SU-DHL-6 (cell line): ENCODE results near the gene NUDT13.

Experiments
- EZH2phosphoT487 ChIP-seq: fragments of 200-600 bp; sonication (generic), shearing (Covaris generic); conservative IDR thresholded peaks from 2 replicates; pipeline ENCODE4 v1.6.1; 2018; ENCODE audit warnings: mild to moderate bottlenecking, antibody characterized with exemption, low read length, moderate library complexity, mixed read lengths
- TF ChIP-seq, protein P1 (sequence below): fragments of 200-600 bp; sonication (generic); IDR thresholded peaks from one replicate; pipeline ENCODE4 v1.5.1; 2017; ENCODE audit warnings: antibody characterized with exemption, mild to moderate bottlenecking, low read length, moderate library complexity; ENCODE audit not compliant: insufficient read depth, poor library complexity, severe bottlenecking

DNA sequence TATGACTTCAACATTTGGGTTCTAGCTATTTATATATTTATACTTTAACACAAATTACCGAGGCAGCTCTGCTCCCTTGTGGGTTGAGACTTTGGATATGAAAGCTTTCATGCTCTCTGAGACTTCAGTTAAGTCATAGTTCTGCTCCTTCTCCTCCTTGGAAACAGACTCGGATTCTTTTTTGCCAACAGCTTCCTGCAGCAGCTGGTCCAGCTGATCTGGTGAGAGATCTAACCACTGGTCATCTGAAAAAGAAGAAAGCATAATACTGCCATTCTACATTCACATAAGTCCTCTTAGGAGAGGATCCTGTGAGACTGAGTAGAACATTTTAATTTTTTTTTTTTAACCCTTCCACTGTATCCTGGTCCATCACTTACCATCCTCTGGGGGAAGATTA, 29.0 kb downstream of the NUDT13 start:
- TF ChIP-seq, protein P1, sequence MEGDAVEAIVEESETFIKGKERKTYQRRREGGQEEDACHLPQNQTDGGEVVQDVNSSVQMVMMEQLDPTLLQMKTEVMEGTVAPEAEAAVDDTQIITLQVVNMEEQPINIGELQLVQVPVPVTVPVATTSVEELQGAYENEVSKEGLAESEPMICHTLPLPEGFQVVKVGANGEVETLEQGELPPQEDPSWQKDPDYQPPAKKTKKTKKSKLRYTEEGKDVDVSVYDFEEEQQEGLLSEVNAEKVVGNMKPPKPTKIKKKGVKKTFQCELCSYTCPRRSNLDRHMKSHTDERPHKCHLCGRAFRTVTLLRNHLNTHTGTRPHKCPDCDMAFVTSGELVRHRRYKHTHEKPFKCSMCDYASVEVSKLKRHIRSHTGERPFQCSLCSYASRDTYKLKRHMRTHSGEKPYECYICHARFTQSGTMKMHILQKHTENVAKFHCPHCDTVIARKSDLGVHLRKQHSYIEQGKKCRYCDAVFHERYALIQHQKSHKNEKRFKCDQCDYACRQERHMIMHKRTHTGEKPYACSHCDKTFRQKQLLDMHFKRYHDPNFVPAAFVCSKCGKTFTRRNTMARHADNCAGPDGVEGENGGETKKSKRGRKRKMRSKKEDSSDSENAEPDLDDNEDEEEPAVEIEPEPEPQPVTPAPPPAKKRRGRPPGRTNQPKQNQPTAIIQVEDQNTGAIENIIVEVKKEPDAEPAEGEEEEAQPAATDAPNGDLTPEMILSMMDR, result no peak
- TF ChIP-seq EZH2phosphoT487, result no peak
